ENCODE data around the gene PLPPR4.

The PLPPR4 gene

DNA sequence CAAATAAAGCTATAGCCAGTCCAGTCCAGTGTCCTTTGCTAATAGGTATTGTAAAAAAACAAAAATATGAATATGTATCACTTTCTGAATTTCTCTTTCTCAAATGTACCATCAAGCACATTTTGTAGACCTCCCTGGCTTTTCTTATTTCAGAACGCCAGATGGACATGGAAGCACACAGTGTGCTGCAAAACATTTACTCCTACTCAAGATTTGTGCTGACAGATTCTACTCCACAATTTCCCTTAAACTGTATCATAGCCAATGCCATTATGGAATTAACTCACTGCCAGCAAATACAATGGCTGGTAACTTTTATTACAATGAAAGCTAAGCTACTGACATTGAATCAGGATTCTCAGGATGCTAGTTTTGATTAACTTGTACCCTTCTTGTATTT is 30.8 kb upstream of the PLPPR4 start:
- Histone ChIP-seq H3K4me1 (no peaks in the 10 kb centered on the region), H3K27me3 (no peaks in the 10 kb centered on the region), H3K36me3 (no peaks in the 10 kb centered on the region), H3K4me3 (no peak overlapping the region), H3K9me3 (no peaks in the 10 kb centered on the region), H3K27ac (no peak overlapping the region)
- intact Hi-C loops (cut with DNase I; ENCODE audit: low total_unique reads) = no loop called here
- TF ChIP-seq, protein P1, sequence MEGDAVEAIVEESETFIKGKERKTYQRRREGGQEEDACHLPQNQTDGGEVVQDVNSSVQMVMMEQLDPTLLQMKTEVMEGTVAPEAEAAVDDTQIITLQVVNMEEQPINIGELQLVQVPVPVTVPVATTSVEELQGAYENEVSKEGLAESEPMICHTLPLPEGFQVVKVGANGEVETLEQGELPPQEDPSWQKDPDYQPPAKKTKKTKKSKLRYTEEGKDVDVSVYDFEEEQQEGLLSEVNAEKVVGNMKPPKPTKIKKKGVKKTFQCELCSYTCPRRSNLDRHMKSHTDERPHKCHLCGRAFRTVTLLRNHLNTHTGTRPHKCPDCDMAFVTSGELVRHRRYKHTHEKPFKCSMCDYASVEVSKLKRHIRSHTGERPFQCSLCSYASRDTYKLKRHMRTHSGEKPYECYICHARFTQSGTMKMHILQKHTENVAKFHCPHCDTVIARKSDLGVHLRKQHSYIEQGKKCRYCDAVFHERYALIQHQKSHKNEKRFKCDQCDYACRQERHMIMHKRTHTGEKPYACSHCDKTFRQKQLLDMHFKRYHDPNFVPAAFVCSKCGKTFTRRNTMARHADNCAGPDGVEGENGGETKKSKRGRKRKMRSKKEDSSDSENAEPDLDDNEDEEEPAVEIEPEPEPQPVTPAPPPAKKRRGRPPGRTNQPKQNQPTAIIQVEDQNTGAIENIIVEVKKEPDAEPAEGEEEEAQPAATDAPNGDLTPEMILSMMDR (IDR thresholded peaks at IDR 0.05) = no peak
- DNase-seq = no peak

DNA sequence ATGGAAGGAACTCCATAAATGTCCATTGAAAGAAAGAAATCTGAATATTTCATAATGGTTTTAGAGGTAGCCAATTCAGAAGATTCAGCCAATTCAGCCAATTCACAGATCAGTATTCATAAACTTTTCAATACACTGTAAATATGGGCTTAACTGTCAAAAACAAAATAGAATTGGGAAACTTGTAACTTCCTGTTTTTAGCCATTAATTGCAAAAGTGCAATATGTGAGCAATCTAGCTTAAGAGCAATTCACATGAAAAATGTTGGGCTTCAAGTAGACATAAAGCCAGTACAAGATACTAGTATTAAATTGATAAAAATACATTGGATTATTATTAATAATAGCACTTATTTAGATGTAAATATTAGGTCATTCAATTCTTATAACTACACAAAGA is 27.5 kb upstream of the PLPPR4 start:
- Histone ChIP-seq H3K4me1 (no peaks in the 10 kb centered on the region), H3K4me3 (no peak overlapping the region), H3K27ac (no peak overlapping the region), H3K27me3 (no peaks in the 10 kb centered on the region), H3K36me3 (no peaks in the 10 kb centered on the region), H3K9me3 (no peaks in the 10 kb centered on the region)
- TF ChIP-seq, protein P1 (IDR thresholded peaks at IDR 0.05) = no peak
- DNase-seq = no peak
- intact Hi-C loops (cut with DNase I; ENCODE audit: low total_unique reads) = no loop called here

DNA sequence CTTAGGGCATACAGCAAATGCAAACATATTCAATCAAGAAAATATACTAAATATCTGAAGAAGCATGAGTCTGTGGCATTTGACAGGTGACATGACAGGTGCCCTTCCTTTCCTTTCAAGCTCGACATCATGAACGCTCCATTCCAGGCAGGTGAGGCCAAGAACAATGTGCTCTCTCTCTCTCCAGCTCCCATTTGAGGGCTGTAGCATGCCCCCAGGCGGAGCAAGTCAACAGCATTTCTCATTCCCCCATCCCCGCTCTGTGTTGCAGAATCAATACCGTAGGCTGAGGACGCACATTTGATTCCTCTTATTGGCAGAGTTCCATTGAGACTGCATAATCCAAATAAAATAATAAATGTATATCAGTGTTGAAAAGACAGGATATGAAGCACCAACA is 24.6 kb upstream of the PLPPR4 start:
- no peaks in the 10 kb centered on the region for H3K36me3 ChIP-seq
- no peak overlapping the region for H3K4me3 ChIP-seq
- no peaks in the 10 kb centered on the region for H3K27me3 ChIP-seq
- no peak for DNase-seq
- TF ChIP-seq, protein P1 (IDR thresholded peaks at IDR 0.05) = no peak
- no peak overlapping the region for H3K27ac ChIP-seq
- no peaks in the 10 kb centered on the region for H3K9me3 ChIP-seq
- H3K4me1 ChIP-seq = no peaks in the 10 kb centered on the region
- intact Hi-C loops (cut with DNase I; ENCODE audit: low total_unique reads) = no loop called here

DNA sequence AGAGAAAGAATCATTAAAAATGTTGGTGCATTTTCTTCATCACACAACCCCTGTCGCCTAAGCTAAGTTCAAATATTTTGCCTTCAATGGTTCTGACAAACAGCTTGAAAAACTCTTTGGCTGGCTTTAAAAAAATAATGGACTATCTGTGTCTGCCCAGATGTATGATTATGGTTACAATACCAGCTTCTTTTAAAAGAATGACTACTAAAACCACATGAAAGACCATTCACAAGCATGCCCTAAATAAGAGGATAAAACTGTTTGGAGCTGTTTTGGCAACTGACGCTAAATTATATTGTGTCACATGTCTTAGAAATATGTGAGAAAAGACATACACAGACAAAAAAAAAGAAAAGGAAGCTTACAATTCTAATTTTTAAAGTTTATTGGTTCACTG is 23.7 kb upstream of the PLPPR4 start:
- Histone ChIP-seq H3K36me3 (no peaks in the 10 kb centered on the region), H3K27me3 (no peaks in the 10 kb centered on the region), H3K4me1 (no peaks in the 10 kb centered on the region), H3K4me3 (no peak overlapping the region), H3K9me3 (no peaks in the 10 kb centered on the region), H3K27ac (no peak overlapping the region)
- intact Hi-C loops (cut with DNase I; ENCODE audit: low total_unique reads) = no loop called here
- no peak for DNase-seq
- TF ChIP-seq, protein P1 (IDR thresholded peaks at IDR 0.05) = no peak

DNA sequence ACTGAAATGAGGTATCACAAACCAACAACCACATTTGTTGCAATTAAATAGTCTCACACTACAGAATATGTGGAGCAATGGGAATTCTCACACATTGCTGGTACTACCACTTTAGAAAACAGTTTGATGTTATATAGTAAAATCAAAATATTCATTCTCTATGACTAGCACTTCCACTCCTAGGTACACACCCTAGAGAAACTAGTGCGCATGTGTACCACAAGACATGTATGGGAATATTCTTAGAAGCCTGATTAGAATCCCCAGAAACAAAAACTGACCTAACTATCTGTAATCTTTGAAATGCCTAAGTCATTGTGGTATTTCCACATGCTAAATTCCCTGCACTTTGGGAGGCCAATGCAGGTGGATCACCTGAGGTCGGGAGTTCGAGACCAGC is 18.1 kb upstream of the PLPPR4 start:
- DNase-seq = no peak
- TF ChIP-seq, protein P1 (IDR thresholded peaks at IDR 0.05) = no peak
- Histone ChIP-seq H3K4me3 (no peak overlapping the region), H3K27ac (no peak overlapping the region), H3K36me3 (no peaks in the 10 kb centered on the region), H3K27me3 (no peaks in the 10 kb centered on the region), H3K4me1 (no peaks in the 10 kb centered on the region), H3K9me3 (peaks cover 0 to 7% (median 0%) of the 10 kb centered on the region in 3 donors)
- intact Hi-C loops (cut with DNase I; ENCODE audit: low total_unique reads) = no loop called here

DNA sequence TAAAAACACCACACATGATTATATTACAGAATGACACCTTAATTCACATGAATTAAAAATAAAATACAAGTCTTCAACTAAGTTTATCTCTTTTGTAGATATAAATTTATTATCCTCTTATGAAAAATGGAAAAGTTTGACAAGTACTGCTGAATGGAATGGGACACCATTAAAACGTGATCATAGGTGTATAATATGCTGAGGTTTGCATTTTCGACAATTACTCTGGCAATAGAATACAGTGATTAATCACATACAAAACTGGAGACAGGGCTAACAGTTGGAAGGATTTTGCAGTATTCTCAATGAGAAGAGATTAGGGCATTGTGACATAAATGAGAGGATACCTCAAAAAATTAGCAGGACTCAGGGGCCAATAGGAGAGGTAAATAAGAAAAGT is 17.1 kb upstream of the PLPPR4 start:
- no peak for DNase-seq
- no peaks in the 10 kb centered on the region for H3K27me3 ChIP-seq
- no peak overlapping the region for H3K27ac ChIP-seq
- H3K9me3 ChIP-seq = peaks cover 0 to 7% (median 0%) of the 10 kb centered on the region in 3 donors
- TF ChIP-seq, protein P1 (IDR thresholded peaks at IDR 0.05) = no peak
- H3K4me3 ChIP-seq = no peak overlapping the region
- H3K36me3 ChIP-seq = no peaks in the 10 kb centered on the region
- no peaks in the 10 kb centered on the region for H3K4me1 ChIP-seq
- intact Hi-C loops (cut with DNase I; ENCODE audit: low total_unique reads) = no loop called here
